Motor neuron (in vitro differentiated cells): ENCODE results near the gene FYN. TPM values are rescaled to one million over a fixed set of nuclear protein-coding genes. Genes with fewer than 3 reads are reported as not detected.

Experiments used
- ATAC-seq, 8 experiments: fragments of 200-7000 bp; cut with Tn5 transposase; replicated peaks in 6 of 8; 2 replicates each; pipeline ENCODE4 v1.8.0; 2021; ENCODE audit warnings: mild to moderate bottlenecking in 8 of 8, moderate library complexity in 8 of 8
- H3K27ac ChIP-seq, 2 donors: fragments of 250-450 bp; sonication (Bioruptor Pico); 2 replicates each; pipeline ENCODE4 v1.9.0; 2021; ENCODE audit warnings: antibody characterized with exemption in 2 of 2, mild to moderate bottlenecking in 2 of 2, moderate library complexity in 1 of 2
- H3K4me1 ChIP-seq, 2 donors: fragments of 250-450 bp; sonication (Bioruptor Pico); replicated peaks in 1 of 2; 2 replicates each; pipeline ENCODE4 v1.6.1; 2021; ENCODE audit warnings: antibody characterized with exemption in 2 of 2, mild to moderate bottlenecking in 2 of 2, moderate library complexity in 1 of 2
- H3K4me3 ChIP-seq, 5 donors: fragments of 250-450 bp; sonication (Bioruptor Pico); 2 replicates each; pipeline ENCODE4 v1.9.0; 2021; ENCODE audit warnings: antibody characterized with exemption in 5 of 5, mild to moderate bottlenecking in 5 of 5, moderate library complexity in 4 of 5
- WGBS, 10 experiments: fragments of 450-650 bp; shearing (Covaris generic); methylation state at CpG; one replicate each; pipeline ENCODE4 v1.0.0; 2022; 5-methylcytosine and 5-hydroxymethylcytosine counted together
- in situ Hi-C, 9 experiments: fragments of 400-800 bp; cut with MboI; loops; one replicate each; pipeline ENCODE4 v1.15.0; 2021; ENCODE audit warnings: low sequenced_read_pairs in 9 of 9, low pct_unique_long_range_greater_than_20kb in 2 of 9; ENCODE audit not compliant: unreplicated experiment in 9 of 9
- total RNA-seq, 8 experiments: library from RNA; unstranded; fragments of 300-600 nt; gene quantifications; 2 replicates each; pipeline versions ENCODE4 v1.2.3 to v1.2.4, GENCODE V29; 2022

Gene FYN
- total RNA-seq, 8 experiments from 2014 or later, result 4.9 to 237 (median 111) TPM

- peaks cover 32 to 37% of the 10 kb centered on the region in 2 donors for H3K4me1 ChIP-seq
- 20 to 100% (median 60%) methylated on average over 1 to 8 of the region's 8 CpGs for WGBS, 10 experiments
- H3K4me3 ChIP-seq, result no peak overlapping the region
- in situ Hi-C loops, result no loop called here
- ATAC-seq, result peak in 2 of 8 experiments; percentile 19 to 62
- peak overlapping the region in 1 of 2 donors; percentile 19 for H3K27ac ChIP-seq
Observed at GRCh38 chr6:111743862-111744692, 129.2 kb downstream of the FYN start.

- peaks cover 31 to 36% of the 10 kb centered on the region in 2 donors for H3K4me1 ChIP-seq
- in situ Hi-C loops, result no loop called here
- 55 to 100% (median 90%) methylated on average over 2 to 5 of the region's 5 CpGs; no CpG with 5 or more reads in 1 of the 10 experiments for WGBS, 10 experiments
- H3K4me3 ChIP-seq, result no peak overlapping the region
- peak in 1 of 8 experiments; percentile 43 for ATAC-seq
- H3K27ac ChIP-seq, result peak overlapping the region in 1 of 2 donors; percentile 15
Observed at GRCh38 chr6:111743360-111743759, 129.9 kb downstream of the FYN start.

- in situ Hi-C loops, result no loop called here
- peaks cover 21 to 40% of the 10 kb centered on the region in 2 donors for H3K4me1 ChIP-seq
- no peak for ATAC-seq
- no peak overlapping the region for H3K4me3 ChIP-seq
- 29 to 100% (median 94%) methylated on average over 1 to 5 of the region's 5 CpGs for WGBS, 10 experiments
- H3K27ac ChIP-seq, result no peak overlapping the region
Observed at GRCh38 chr6:111741177-111741952, 131.9 kb downstream of the FYN start.

DNA sequence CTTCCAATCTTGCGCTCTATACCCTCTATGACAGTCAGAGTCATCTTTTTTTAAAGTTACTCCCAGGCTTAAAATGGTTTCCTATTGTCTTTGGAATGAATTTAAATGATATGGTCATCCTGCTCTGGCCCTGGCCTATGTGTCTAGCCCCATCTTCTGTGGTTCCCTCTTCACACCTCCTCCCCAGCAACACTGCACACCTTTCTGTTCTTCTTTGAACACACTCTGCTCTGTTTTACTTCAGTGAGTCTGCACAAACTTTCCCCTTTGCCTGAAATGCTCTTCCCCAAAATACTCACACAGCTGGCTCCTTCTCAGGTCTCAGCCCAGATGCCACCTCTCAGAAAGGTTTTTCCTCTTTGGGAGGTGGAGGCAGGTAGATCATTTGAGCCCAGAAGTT, 132.7 kb downstream of the FYN start:
- Histone ChIP-seq H3K4me1 (peaks cover 23 to 46% of the 10 kb centered on the region in 2 donors), H3K4me3 (no peak overlapping the region), H3K27ac (no peak overlapping the region)
- in situ Hi-C loops, result no loop called here
- ATAC-seq, result no peak
- WGBS, 10 experiments, result 100% methylated on average over 1 of the region's 1 CpG; no CpG with 5 or more reads in 2 of the 10 experiments

GRCh38 chr6:111739257-111739696, 134.0 kb downstream of the FYN start:
- no peak overlapping the region for H3K27ac ChIP-seq
- in situ Hi-C loops, result no loop called here
- 94 to 100% (median 100%) methylated on average over 2 to 3 of the region's 4 CpGs; no CpG with 5 or more reads in 5 of the 10 experiments for WGBS, 10 experiments
- peaks cover 21 to 43% of the 10 kb centered on the region in 2 donors for H3K4me1 ChIP-seq
- no peak overlapping the region for H3K4me3 ChIP-seq
- no peak for ATAC-seq

- ATAC-seq, result no peak
- Histone ChIP-seq H3K4me3 (no peak overlapping the region), H3K27ac (no peak overlapping the region), H3K4me1 (peaks cover 18 to 40% of the 10 kb centered on the region in 2 donors)
- 67 to 100% (median 90%) methylated on average over 1 to 2 of the region's 2 CpGs; no CpG with 5 or more reads in 6 of the 10 experiments for WGBS, 10 experiments
- in situ Hi-C loops, result no loop called here
Observed at GRCh38 chr6:111738631-111739030, 134.6 kb downstream of the FYN start.

GRCh38 chr6:111738156-111738555, 135.1 kb downstream of the FYN start:
- in situ Hi-C loops, result no loop called here
- Histone ChIP-seq H3K4me3 (no peak overlapping the region), H3K27ac (no peak overlapping the region), H3K4me1 (peaks cover 15 to 38% of the 10 kb centered on the region in 2 donors)
- WGBS, 10 experiments, result 82 to 100% (median 100%) methylated on average over 1 to 3 of the region's 3 CpGs; no CpG with 5 or more reads in 2 of the 10 experiments
- ATAC-seq, result no peak

- 0 to 67% (median 25%) methylated on average over 1 to 3 of the region's 3 CpGs; no CpG with 5 or more reads in 1 of the 10 experiments for WGBS, 10 experiments
- Histone ChIP-seq H3K27ac (no peak overlapping the region), H3K4me3 (no peak overlapping the region), H3K4me1 (peaks cover 15 to 37% of the 10 kb centered on the region in 2 donors)
- in situ Hi-C loops, result no loop called here
- ATAC-seq, result peak in 1 of 8 experiments; percentile 6
Observed at GRCh38 chr6:111737065-111737521, 136.2 kb downstream of the FYN start.

DNA sequence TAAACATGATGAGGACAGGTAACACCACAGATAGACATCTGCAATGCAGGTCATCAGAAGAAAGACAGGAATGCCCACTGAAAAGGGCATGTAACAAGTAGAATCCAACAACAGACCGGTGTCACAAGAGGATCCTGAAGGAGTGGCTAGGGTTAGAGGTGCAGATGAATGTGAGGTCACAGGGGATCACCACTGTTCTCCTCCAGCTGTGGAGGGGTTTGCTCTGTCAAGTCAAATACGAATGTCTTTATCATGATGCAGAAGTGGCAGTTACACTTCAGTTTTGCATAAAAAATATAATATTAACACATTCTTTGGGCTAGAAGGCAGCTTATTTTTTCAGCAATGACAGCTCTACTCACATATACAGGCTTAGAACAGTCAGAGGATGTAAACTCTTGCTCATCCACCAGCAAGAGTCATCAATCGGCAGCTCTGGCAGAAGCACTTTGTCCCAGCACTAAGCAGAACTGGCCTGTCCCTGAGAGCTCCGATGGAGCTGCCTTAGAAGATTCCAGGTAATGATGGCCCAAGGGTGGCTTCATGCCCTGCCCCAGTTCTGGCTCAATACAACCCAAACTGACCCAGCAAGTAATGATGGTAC, 137.1 kb downstream of the FYN start:
- Histone ChIP-seq H3K27ac (no peak overlapping the region), H3K4me3 (no peak overlapping the region), H3K4me1 (peaks cover 20 to 47% of the 10 kb centered on the region in 2 donors)
- ATAC-seq, result peak in 5 of 8 experiments; percentile 27 to 54 (median 39)
- 33 to 100% (median 86%) methylated on average over 1 to 4 of the region's 4 CpGs; no CpG with 5 or more reads in 2 of the 10 experiments for WGBS, 10 experiments
- in situ Hi-C loops, result no loop called here

GRCh38 chr6:111734068-111735061, 138.9 kb downstream of the FYN start:
- Histone ChIP-seq H3K27ac (peak overlapping the region in 1 of 2 donors; percentile 37), H3K4me3 (no peak overlapping the region), H3K4me1 (peaks cover 25 to 56% of the 10 kb centered on the region in 2 donors)
- in situ Hi-C loops, result no loop called here
- WGBS, 10 experiments, result 0 to 50% (median 33%) methylated on average over 1 to 4 of the region's 4 CpGs; no CpG with 5 or more reads in 2 of the 10 experiments
- ATAC-seq, result peak in 6 of 8 experiments; percentile 42 to 71 (median 56)

DNA sequence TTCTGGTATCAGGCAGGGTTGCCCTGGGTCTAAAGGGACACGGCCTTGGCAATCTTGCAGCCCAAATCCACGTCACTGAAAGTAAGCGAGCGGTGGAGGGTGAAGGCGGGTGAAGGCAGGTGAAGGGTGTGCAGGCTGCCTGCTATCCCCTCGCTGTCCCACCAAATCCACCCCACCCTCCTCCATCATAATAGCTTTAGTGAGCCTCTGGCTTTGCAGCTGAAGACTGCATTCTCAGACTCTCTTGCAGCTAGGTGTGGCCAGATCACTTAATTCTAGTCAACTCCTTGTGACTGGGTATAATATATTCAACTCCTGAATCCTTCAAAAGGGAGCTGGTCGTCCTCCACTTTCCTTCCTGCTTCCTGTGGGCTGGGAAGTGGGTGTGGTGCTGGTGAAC, 140.9 kb downstream of the FYN start:
- Histone ChIP-seq H3K4me3 (no peak overlapping the region), H3K27ac (no peak overlapping the region), H3K4me1 (peaks cover 25 to 52% of the 10 kb centered on the region in 2 donors)
- in situ Hi-C loops, result no loop called here
- WGBS, 10 experiments, result 87 to 100% (median 100%) methylated on average over 1 to 4 of the region's 7 CpGs; no CpG with 5 or more reads in 3 of the 10 experiments
- no peak for ATAC-seq
